Ishikawa (cell line): ENCODE measurements around the gene SSBP3.

Source experiments
- CEBPB ChIP-seq: IDR thresholded peaks from 2 replicates; pipeline ENCODE4 v1.6.1; 2012
- CREB1 ChIP-seq: IDR thresholded peaks from 2 replicates; pipeline ENCODE4 v1.6.1; 2012; ENCODE audit warnings: low read depth
- EGR1 ChIP-seq: IDR thresholded peaks from 2 replicates; pipeline ENCODE4 v1.6.1; 2012
- EP300 ChIP-seq: IDR thresholded peaks from 2 replicates; pipeline ENCODE4 v1.6.1; 2012; ENCODE audit warnings: borderline replicate concordance
- FOXM1 ChIP-seq: IDR thresholded peaks from 2 replicates; pipeline ENCODE4 v1.6.1; 2012; ENCODE audit warnings: low read depth, borderline replicate concordance
- NFIC ChIP-seq: IDR thresholded peaks from 2 replicates; pipeline ENCODE4 v1.6.1; 2012
- RAD21 ChIP-seq: IDR thresholded peaks from 2 replicates; pipeline ENCODE4 v1.6.1; 2012; ENCODE audit warnings: low read depth
- REST ChIP-seq: IDR thresholded peaks from 2 replicates; pipeline ENCODE4 v1.6.1; 2012; ENCODE audit warnings: low read depth, mild to moderate bottlenecking
- TAF1 ChIP-seq: IDR thresholded peaks from 2 replicates; pipeline ENCODE4 v1.6.1; 2012; ENCODE audit warnings: low read depth, mild to moderate bottlenecking
- TCF12 ChIP-seq: IDR thresholded peaks from 2 replicates; pipeline ENCODE4 v1.6.1; 2012; ENCODE audit warnings: low read depth
- TEAD4 ChIP-seq: IDR thresholded peaks from 2 replicates; pipeline ENCODE4 v1.6.1; 2012
- USF1 ChIP-seq: IDR thresholded peaks from 2 replicates; pipeline ENCODE4 v1.6.1; 2012
- YY1 ChIP-seq: IDR thresholded peaks from 2 replicates; pipeline ENCODE4 v1.6.1; 2012; ENCODE audit warnings: low read depth
- ZBTB7A ChIP-seq: IDR thresholded peaks from 2 replicates; pipeline ENCODE4 v1.6.1; 2012; ENCODE audit warnings: low read depth
- TF ChIP-seq, protein P1 (sequence below): IDR thresholded peaks from 2 replicates; pipeline ENCODE4 v1.6.1; 2012

SSBP3 gene

GRCh38 chr1:54256522-54257345, 149.5 kb downstream of the SSBP3 start:
- TF ChIP-seq CEBPB (no peak), ZBTB7A (no peak), USF1 (no peak), TCF12 (no peak), TEAD4 (no peak), NFIC (no peak), CREB1 (no peak), EGR1 (no peak), FOXM1 (no peak), EP300 (no peak), REST (no peak), TAF1 (no peak), YY1 (no peak), RAD21 (no peak)
- TF ChIP-seq, protein P1, sequence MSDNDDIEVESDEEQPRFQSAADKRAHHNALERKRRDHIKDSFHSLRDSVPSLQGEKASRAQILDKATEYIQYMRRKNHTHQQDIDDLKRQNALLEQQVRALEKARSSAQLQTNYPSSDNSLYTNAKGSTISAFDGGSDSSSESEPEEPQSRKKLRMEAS, result no peak

DNA sequence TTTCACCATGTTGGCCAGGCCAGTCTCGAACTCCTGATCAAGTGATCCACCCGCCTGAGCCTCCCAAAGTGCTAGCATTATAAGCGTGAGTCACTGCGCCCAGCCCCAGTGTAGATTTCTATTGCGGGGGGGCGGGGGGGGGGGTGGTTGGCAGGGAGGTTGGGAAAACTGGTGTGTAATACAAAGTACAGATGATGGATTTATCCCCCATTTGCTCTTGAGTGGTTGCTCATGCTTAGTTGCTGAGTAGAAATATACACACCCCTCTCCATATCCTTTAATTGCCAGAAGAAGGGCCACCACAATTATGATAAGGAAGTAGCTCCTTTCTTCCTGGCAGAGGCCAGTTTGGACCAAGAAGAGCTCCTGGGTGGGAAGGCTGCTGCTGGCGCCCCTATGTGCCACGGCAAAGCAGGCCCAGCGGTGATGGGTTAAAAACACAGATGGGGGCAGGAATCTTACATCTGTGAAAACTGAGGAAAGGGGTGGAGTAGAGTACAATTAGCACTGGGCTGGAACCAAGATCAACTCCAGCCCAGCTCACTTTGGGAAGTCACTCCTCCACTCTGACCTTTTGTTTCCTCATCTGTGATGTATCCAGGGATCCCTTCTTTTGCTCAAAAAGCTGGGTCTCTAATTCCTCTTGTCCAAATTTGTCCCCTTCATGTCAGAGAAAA, 151.0 kb downstream of the SSBP3 start:
- TF ChIP-seq NFIC (no peak), TEAD4 (no peak), ZBTB7A (no peak), TAF1 (no peak), RAD21 (no peak), FOXM1 (no peak)
- TF ChIP-seq, protein P1, result no peak

DNA sequence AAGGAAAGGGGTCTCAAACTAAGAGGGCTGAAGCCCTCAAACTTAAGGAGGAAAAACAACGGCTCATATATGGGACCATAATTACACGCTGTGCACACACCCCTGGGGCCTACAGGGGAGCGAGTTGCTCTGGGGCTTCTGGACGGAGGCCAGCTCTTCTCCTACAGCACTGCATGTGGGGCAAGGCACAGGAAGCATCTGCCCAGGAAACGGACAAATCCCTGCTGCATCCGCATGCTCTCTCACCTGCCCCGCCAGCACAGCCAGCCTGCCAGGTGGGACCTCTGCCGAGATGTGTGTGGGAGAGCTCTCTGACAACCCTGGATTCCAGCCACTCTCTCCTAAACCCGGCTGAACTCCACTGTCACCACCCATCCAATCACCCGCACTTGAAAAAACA, 152.1 kb downstream of the SSBP3 start:
- TF ChIP-seq CREB1, result no peak
- no peak for TF ChIP-seq CEBPB

GRCh38 chr1:54253480-54253879, 152.7 kb downstream of the SSBP3 start:
- TF ChIP-seq TCF12 (peak; percentile 24; the same call in 1 of the 2 replicates), TAF1 (no peak)

- TF ChIP-seq YY1, result no peak
- no peak for TF ChIP-seq FOXM1
- no peak for TF ChIP-seq RAD21
- TF ChIP-seq ZBTB7A, result no peak
- TF ChIP-seq EP300, result no peak
- no peak for TF ChIP-seq REST
- no peak for TF ChIP-seq TCF12
- no peak for TF ChIP-seq TEAD4
- no peak for TF ChIP-seq CREB1
- no peak for TF ChIP-seq NFIC
- no peak for TF ChIP-seq CEBPB
- TF ChIP-seq USF1, result no peak
- no peak for TF ChIP-seq EGR1
- no peak for TF ChIP-seq TAF1
- TF ChIP-seq, protein P1, result no peak
Observed at GRCh38 chr1:54252371-54252936, 153.7 kb downstream of the SSBP3 start.
